ENCODE data around the gene RFFL. TPM values are rescaled to one million over a fixed set of nuclear protein-coding genes. Genes with fewer than 3 reads are reported as not detected.

The RFFL gene
- total and polyA plus RNA-seq, 9 of the 15 experiments (the other 6 are each of a cell fraction or from before 2014, with no cell fraction given): 3.4 to 18.1 (median 12.8) TPM

GRCh38 chr17:34981538-34982241 lies 81.8 kb downstream of the RFFL start (continued):
- no peak for TF ChIP-seq ZSCAN29 (IDR thresholded peaks at IDR 0.05)
- no peak for TF ChIP-seq ELK3 (CRISPR knock-in tag; IDR thresholded peaks at IDR 0.05)
- TF ChIP-seq FIP1L1 (IDR thresholded peaks at IDR 0.05; ENCODE audit: low read depth, low read length, poor library complexity, severe bottlenecking): no peak
- TF ChIP-seq CCNT2 (IDR thresholded peaks at IDR 0.05; ENCODE audit: borderline replicate concordance, extremely low read depth, insufficient read length, low read depth, low read length): peak; percentile 44
- no peak for TF ChIP-seq NR3C1 (CRISPR knock-in tag; IDR thresholded peaks at IDR 0.05)
- TF ChIP-seq FOXO4 (CRISPR knock-in tag; IDR thresholded peaks at IDR 0.05): no peak
- no peak for TF ChIP-seq STAT6 (CRISPR knock-in tag; IDR thresholded peaks at IDR 0.05)
- no peak for TF ChIP-seq EHMT2 (IDR thresholded peaks at IDR 0.05)
- TF ChIP-seq MEF2A (IDR thresholded peaks at IDR 0.05; ENCODE audit: control insufficient read depth, low read depth, low read length): peak; percentile 91
- no peak for TF ChIP-seq FOXP4 (CRISPR knock-in tag; IDR thresholded peaks at IDR 0.05; ENCODE audit: borderline replicate concordance)
- no peak for TF ChIP-seq TEAD2 (tag; IDR thresholded peaks at IDR 0.05)
- peak; percentile 71; the same call in 1 of the 2 replicates for TF ChIP-seq CEBPG (CRISPR knock-in tag; IDR thresholded peaks at IDR 0.05)
- peak in 1 of 2 experiments; percentile 73; a peak in 2 of 4 replicates for TF ChIP-seq CEBPG (tag; conservative IDR thresholded peaks at IDR 0.05 in 1 of 2, IDR thresholded peaks at IDR 0.05 in 1 of 2)
- TF ChIP-seq E2F5 (CRISPR knock-in tag; IDR thresholded peaks at IDR 0.05): no peak
- peak; percentile 86 for TF ChIP-seq POLR2H (tag; IDR thresholded peaks at IDR 0.05; ENCODE audit: low read depth)
- TF ChIP-seq SMARCA4 (IDR thresholded peaks at IDR 0.05): peak; percentile 86
- 0 out of 2 replicates have a peak, but pooled peaks have one; percentile 60 for TF ChIP-seq PML (IDR thresholded peaks at IDR 0.05; ENCODE audit: low read length)
- no peak for TF ChIP-seq DNMT1 (IDR thresholded peaks at IDR 0.05)
- TF ChIP-seq MBD2 (IDR thresholded peaks at IDR 0.05; ENCODE audit: borderline replicate concordance, low read depth): peak; percentile 58; the same call in 1 of the 2 replicates
- TF ChIP-seq KAT7 (CRISPR knock-in tag; IDR thresholded peaks at IDR 0.05; ENCODE audit: borderline replicate concordance): no peak

Data from K562 (cell line).